ENCODE data around the gene BANK1.

- TF ChIP-seq, protein P1, sequence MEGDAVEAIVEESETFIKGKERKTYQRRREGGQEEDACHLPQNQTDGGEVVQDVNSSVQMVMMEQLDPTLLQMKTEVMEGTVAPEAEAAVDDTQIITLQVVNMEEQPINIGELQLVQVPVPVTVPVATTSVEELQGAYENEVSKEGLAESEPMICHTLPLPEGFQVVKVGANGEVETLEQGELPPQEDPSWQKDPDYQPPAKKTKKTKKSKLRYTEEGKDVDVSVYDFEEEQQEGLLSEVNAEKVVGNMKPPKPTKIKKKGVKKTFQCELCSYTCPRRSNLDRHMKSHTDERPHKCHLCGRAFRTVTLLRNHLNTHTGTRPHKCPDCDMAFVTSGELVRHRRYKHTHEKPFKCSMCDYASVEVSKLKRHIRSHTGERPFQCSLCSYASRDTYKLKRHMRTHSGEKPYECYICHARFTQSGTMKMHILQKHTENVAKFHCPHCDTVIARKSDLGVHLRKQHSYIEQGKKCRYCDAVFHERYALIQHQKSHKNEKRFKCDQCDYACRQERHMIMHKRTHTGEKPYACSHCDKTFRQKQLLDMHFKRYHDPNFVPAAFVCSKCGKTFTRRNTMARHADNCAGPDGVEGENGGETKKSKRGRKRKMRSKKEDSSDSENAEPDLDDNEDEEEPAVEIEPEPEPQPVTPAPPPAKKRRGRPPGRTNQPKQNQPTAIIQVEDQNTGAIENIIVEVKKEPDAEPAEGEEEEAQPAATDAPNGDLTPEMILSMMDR (IDR thresholded peaks at IDR 0.05), result no peak
- TF ChIP-seq EP300 (IDR thresholded peaks at IDR 0.05; ENCODE audit: borderline replicate concordance in 1 of 2, low read depth in 1 of 2, low read length in 1 of 2) (no peak), POLR2AphosphoS5 (IDR thresholded peaks at IDR 0.05; ENCODE audit: low read depth, low read length) (no peak), MXI1 (IDR thresholded peaks at IDR 0.05; ENCODE audit: low read depth, low read length) (no peak), SIN3A (IDR thresholded peaks at IDR 0.05; ENCODE audit: borderline replicate concordance, low read depth, low read length) (no peak), RFX5 (IDR thresholded peaks at IDR 0.05; ENCODE audit: low read length) (no peak)
- TF ChIP-seq, protein P2, sequence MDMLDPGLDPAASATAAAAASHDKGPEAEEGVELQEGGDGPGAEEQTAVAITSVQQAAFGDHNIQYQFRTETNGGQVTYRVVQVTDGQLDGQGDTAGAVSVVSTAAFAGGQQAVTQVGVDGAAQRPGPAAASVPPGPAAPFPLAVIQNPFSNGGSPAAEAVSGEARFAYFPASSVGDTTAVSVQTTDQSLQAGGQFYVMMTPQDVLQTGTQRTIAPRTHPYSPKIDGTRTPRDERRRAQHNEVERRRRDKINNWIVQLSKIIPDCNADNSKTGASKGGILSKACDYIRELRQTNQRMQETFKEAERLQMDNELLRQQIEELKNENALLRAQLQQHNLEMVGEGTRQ (IDR thresholded peaks at IDR 0.05; ENCODE audit: borderline replicate concordance, low read depth, low read length), result no peak
These were observed 177.3 kb downstream of the BANK1 start for GRCh38 chr4:101967697-101968346.
